HG02763 (cell line): ENCODE measurements around the gene MRPS34.

Source experiments
- ATAC-seq: cut with Tn5 transposase; IDR thresholded peaks from one replicate; pipeline ENCODE4 v1.9.1; 2021; ENCODE audit warnings: mild to moderate bottlenecking, moderate library complexity; ENCODE audit not compliant: unreplicated experiment

MRPS34 gene

GRCh38 chr16:1794908-1795666, 22.2 kb upstream of the MRPS34 start:
- ATAC-seq, result no peak

DNA sequence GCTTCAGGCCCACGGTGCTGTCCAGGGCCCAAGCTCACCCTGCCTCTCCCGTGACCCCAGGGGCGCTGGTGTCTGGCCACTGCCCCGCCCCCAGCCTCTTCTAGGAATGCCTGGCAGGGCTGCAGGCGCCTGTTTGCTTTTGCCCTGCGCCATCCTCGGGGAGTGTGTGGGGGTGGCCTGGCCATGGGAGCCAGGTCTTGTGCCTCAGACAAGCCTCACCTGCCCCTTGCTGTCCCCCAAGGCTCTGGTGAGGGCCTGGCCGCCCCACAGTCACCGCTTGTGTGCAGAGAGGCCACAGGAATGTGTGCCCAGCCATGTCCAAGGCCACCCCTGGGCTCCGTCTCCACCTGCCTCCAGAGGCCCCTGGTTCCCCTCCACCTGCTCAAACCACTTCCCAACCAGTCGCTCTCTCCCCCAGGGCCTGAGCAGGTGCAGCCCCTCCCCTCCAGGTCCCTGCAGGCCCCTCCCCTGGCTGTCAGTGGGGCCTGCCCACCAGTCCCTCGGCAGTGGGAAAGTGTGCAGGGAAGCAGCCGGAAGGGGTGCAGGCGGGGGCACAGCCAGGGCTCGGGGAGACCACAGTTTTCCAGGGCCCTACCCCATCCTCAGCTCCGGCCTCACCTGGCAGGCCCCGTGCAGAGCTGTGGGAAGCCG, 21.4 kb upstream of the MRPS34 start:
- no peak for ATAC-seq

GRCh38 chr16:1793578-1794220, 20.8 kb upstream of the MRPS34 start, which contains the start of gene IGFALS:
Gene IGFALS (minus strand): TSS chr16:1793705. CDS start chr16:1793652, 53 bp downstream.
- ATAC-seq, result no peak

- no peak for ATAC-seq
These were observed 20.1 kb upstream of the MRPS34 start for GRCh38 chr16:1792836-1793577.

- no peak for ATAC-seq
These were observed 19.2 kb upstream of the MRPS34 start for GRCh38 chr16:1791943-1792812.

- no peak for ATAC-seq
These were observed 18.5 kb upstream of the MRPS34 start for GRCh38 chr16:1791256-1791942.

DNA sequence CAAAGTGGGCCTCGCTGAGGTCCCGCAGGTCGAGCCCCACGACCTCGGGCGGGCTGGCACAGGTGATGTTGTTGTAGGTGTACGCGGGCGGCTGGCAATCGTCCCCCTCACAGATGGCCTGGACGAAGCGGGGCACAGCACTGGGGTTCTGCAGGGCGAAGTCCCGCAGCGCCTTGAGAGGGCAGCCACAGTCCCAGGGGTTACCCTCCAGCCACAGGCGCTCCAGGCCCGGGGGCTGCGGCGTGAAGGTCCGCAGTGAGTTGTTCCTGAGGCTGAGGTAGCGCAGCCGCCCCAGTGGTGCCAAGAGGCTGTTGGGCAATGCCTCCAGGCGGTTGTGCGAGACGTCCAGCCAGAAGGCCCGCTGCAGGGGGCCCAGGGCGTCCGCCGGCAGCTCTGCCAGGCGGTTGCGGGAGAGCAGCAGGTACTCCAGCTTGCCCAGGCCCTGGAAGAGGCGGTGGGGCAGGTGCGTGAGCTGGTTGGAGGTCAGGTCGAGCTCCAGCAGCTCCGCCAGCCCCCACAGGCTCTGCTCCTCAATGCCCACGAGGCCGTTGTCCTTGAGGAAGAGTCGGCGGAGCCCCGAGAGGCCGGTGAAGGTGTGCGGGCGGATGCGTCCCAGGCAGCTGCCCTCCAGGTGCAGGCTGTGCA, 17.8 kb upstream of the MRPS34 start:
- ATAC-seq, result no peak

DNA sequence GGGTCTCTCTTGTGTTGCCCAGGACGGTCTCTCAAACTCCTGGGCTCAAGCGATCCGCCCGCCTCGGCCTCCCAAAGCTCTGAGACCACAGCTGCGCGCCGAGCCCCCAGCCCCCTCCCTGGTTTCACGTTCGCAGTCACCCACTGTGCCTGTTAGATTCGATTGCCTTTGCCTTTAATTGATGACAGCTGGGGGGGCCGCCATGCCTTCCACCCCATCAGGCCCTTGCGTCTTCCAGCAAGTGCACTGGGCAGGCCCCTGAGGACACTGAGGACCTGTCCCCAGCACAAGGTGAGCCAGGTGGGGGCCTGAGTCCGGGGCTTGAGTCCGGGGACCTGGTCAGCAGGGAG, 17.3 kb upstream of the MRPS34 start:
- ATAC-seq, result no peak

- ATAC-seq, result no peak
These were observed 16.7 kb upstream of the MRPS34 start for GRCh38 chr16:1789643-1790045.

- ATAC-seq, result no peak
These were observed 15.8 kb upstream of the MRPS34 start for GRCh38 chr16:1788708-1789100.

- no peak for ATAC-seq
These were observed 15.3 kb upstream of the MRPS34 start for GRCh38 chr16:1788095-1788707.

DNA sequence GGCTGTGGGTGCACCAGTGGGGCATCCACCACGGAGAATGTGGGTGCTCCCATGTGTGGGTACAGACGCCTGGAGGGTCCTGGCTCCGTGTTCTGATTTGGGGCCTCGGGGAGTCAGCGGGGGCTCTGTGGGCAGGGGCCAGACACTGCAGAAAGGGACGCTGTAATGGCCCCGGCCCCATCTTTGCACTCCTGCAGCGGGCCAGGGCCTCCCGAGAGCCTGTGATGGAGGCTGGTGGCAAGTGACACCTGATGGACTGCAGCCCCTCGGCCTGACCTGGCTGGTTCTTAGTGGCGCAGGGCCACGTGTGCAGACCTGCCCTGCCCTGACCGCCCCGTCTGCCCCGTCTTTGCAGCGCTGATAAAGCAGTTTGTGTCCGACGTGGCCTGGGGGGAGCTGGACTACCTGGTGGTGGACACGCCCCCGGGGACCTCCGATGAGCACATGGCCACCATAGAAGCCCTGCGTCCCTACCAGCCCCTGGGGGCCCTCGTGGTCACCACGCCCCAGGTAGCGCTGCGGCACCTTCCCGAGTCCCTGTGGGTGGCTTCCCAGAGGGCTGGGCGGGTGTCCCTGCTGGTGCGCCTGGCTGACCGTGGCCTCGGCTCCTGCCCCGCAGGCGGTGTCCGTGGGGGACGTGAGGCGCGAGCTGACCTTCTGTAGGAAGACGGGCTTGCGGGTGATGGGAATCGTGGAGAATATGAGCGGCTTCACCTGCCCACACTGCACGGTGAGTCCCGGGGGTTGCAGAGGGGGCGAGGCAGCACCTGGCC, 14.6 kb upstream of the MRPS34 start:
- no peak for ATAC-seq

GRCh38 chr16:1787056-1787321, 14.1 kb upstream of the MRPS34 start:
- ATAC-seq, result no peak

- no peak for ATAC-seq
These were observed 13.5 kb upstream of the MRPS34 start for GRCh38 chr16:1786242-1787055.

DNA sequence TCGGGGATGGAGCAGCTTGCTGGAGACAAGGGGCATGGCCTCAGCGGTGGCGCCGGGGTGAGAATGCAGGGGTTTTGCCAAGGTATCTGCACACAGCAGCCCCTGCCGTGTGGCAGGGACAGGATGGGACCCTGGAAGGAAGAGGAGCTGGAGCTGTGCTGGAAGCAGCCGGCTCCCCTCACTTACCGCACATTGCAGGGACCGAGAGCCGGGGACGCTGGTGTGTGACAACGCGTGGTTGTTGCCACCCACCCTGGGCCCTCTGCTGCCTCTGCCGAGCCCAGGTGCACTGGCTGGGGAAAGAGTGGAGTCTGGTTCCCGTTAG, 12.9 kb upstream of the MRPS34 start:
- ATAC-seq, result no peak

GRCh38 chr16:1784977-1785845, 12.3 kb upstream of the MRPS34 start:
- no peak for ATAC-seq
